CD4-positive, alpha-beta T cell treated with Interleukin-10 for 1 hour (primary cell): Measurements from ENCODE around the gene WWC1.

Experiments
- DNase-seq: peaks from one replicate; pipeline ENCODE4 v3.0.0-alpha.2; 2020

The WWC1 gene

GRCh38 chr5:168365581-168366081 is 74.2 kb downstream of the WWC1 start:
- no peak for DNase-seq

- DNase-seq = no peak
Measured at GRCh38 chr5:168366116-168366515, 74.7 kb downstream of the WWC1 start.

- DNase-seq = no peak
Measured at GRCh38 chr5:168368854-168369253, 77.4 kb downstream of the WWC1 start.

GRCh38 chr5:168370831-168371230 is 79.4 kb downstream of the WWC1 start:
- DNase-seq = no peak

- no peak for DNase-seq
Measured at GRCh38 chr5:168372356-168372946, 81.0 kb downstream of the WWC1 start.

GRCh38 chr5:168374532-168374931 is 83.1 kb downstream of the WWC1 start:
- no peak for DNase-seq

GRCh38 chr5:168375214-168375613 is 83.8 kb downstream of the WWC1 start:
- DNase-seq = no peak

GRCh38 chr5:168377525-168377924 is 86.1 kb downstream of the WWC1 start:
- DNase-seq = peak; percentile 74

GRCh38 chr5:168378741-168379140 is 87.3 kb downstream of the WWC1 start:
- DNase-seq = no peak

- no peak for DNase-seq
Measured at GRCh38 chr5:168382421-168382820, 91.0 kb downstream of the WWC1 start.

- no peak for DNase-seq
Measured at GRCh38 chr5:168390491-168390890, 99.0 kb downstream of the WWC1 start.

- DNase-seq = no peak
Measured at GRCh38 chr5:168393773-168394172, 102.3 kb downstream of the WWC1 start.

- DNase-seq = no peak
Measured at GRCh38 chr5:168400429-168401220, 109.2 kb downstream of the WWC1 start.

- DNase-seq = no peak
Measured at GRCh38 chr5:168401226-168401625, 109.8 kb downstream of the WWC1 start.

GRCh38 chr5:168401880-168402279 is 110.4 kb downstream of the WWC1 start:
- no peak for DNase-seq

- DNase-seq = no peak
Measured at GRCh38 chr5:168404365-168404764, 112.9 kb downstream of the WWC1 start.

- no peak for DNase-seq
Measured at GRCh38 chr5:168407211-168407610, 115.8 kb downstream of the WWC1 start.

GRCh38 chr5:168408561-168409305 is 117.3 kb downstream of the WWC1 start:
- no peak for DNase-seq

- peak; percentile 36 for DNase-seq
Measured at GRCh38 chr5:168409591-168410458, 118.4 kb downstream of the WWC1 start.

GRCh38 chr5:168411871-168412270 is 120.4 kb downstream of the WWC1 start:
- DNase-seq = no peak

GRCh38 chr5:168413062-168413461 is 121.6 kb downstream of the WWC1 start:
- DNase-seq = no peak

GRCh38 chr5:168413596-168413995 is 122.2 kb downstream of the WWC1 start:
- no peak for DNase-seq

GRCh38 chr5:168415401-168415800 is 124.0 kb downstream of the WWC1 start:
- DNase-seq = no peak
